HG02981 (cell line): ENCODE measurements around the gene HES5.

Source experiments
- ATAC-seq: cut with Tn5 transposase; IDR thresholded peaks from one replicate; pipeline ENCODE4 v1.9.1; 2021; ENCODE audit warnings: mild to moderate bottlenecking, moderate library complexity; ENCODE audit not compliant: unreplicated experiment

The HES5 gene

DNA sequence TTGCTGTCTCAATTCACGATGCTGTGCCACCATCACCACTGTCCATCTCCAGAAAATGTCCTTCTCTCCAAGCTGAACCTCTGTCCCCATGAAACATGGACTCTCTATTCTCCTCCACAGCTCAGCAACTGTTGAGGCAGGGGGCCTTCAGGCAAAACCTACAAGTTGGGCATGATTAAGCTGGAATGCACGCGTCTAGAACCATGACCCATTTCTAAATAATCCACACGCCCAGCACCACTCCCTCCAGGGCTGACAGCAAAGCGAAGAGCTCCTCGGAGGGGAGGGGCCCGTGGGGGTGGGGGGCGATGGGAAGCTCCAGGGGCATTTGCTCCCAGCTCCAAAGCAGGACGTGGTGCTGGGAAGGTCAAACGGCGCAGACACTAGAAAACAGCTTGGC, 3.3 kb upstream of the HES5 start:
- no peak for ATAC-seq

DNA sequence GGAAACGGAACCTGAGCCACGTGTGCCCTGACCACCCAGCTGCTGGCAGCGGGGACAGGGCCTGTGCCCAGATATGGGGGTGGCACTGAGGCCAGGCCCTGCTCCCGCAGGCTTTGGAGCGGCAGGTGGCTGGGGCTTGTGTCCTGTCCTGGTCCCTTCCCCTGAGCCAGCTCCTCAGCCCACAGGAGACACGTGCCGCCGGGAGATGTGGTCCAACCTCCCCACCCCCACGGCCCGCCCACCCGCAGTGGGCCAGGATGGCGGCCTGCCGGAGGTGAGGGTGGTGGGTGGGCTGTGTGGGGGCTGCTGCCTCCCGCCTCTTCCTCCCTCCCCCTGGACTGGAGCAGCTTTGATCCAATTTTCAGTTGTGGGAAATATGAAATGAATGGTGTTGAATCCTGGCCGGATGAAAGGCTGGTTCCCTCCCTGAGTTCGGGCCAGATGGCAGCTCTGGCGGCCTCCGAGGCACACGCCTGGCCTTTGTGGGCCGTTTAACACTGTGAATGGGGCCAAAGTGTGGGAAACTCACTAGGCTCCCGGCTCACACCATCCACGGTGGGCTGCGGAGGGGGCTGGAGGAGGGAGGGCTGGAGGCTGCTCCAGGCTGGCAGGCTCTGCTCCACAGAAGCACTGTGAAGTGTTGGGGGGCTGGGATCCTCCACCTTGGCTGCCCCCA, 2.6 kb upstream of the HES5 start:
- ATAC-seq, result no peak

DNA sequence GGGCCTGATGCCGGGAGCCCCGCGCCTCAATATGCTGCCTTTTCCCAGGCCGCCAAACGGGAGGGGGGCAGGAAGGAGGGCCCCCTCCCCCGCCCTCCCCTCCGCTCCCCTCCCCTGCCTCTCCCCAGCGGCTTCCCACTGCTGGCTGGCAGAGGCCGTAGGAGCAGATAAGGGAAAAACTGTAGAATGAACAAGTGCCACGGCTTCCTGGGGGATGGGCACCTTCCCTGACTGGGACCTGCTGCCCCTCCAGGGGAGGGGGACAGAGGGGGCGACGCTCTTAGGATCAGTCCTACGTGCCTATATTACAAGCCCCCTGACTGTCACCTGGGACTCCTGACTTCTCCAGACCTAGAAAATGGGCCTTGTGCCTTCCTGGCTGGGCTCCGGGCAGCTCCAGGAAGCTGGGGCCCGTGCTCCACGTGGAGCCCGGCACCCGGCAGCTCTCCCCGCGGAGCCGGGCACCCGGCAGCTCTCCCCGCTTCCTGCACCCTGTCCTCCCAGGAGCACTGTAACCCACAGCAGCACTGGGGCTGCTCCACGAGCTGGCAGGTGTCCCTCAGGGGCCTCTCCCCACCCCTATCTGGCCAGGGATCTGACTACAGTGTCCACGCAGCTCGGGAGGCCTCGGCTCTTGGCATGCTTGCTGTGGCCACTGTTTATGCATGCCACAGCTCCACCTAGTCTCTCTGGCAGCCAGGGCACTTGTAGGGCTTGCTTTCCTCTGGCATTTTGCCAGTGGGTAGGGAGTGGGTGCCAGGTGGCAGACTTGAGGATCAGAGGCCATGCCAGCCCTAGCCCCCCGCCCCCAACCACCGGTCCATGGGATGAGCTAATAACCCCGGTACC, 674 bp upstream of the HES5 start:
- ATAC-seq, result no peak

DNA sequence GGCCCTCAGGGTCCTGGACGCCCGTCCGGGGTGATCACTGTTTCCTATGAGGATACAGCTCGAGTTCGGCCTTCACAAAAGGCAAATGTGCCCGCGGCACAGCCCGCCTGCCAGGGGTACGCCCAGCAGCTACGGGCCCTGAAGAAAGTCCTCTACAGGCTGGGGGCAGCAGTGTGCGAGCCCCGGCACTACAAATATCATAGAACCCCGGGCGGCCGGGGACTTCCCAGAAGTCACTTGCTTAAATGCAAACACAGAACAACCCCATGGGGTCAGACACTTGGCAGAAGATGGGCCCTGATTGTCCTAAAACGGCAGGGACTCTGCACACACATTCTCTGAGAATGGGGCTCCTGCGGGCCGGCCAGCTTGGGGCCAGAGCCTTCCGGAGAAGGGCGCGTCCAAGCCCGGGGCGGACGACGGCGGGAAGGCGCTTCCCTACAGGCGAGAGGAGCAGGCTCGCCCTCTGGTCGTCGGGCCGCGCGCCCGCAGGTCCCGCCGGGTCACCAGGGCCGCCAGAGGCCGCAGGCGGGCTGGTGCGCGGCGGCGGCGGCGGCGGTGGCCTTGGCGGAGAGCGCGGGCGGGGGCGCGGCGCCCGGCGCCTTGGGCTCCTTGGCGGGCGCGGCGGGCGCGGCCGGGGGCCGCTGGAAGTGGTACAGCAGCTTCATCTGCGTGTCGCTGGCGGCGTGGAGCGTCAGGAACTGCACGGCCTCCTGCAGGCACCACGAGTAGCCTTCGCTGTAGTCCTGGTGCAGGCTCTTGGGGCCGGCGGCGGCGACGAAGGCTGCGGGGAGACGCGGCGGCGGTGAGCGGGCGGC, 888 bp downstream of the HES5 start:
- no peak for ATAC-seq

DNA sequence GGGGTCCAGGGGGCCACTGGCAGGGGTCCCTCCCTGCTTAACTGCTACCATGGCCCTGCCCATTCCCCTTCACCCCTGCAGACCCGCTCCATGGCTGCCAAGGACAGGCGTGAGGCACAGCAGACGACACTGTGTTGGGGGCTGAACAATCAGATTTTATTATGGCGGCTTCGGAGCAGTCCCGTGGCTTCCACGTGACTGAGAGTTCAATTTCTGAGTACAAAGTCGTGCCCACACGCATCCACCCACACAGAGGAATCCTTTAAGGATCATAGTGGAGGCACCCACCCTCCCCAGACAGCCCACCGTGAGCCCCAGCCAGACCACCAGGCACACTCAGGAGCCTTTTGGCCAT, 1.5 kb downstream of the HES5 start:
- ATAC-seq, result no peak

DNA sequence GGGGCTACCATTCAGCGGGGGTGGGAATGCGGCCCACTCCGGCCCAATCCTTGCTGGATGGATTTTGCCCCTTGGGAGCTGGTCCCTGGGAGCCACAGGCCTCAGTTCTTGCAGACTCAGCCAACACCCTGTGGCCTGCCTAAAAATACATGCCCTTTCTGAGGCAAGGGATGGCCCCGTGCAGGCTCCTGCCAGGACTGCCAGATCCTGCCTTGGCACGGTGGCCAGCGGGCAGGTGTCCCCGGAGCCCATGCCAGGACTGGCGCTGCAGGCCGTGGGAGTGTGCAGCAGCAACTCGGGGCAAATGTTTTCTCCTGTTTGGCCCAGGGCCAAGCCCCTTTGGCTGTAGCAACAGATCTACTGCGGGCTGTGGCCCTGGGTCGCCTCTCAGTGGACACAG, 2.0 kb downstream of the HES5 start:
- no peak for ATAC-seq

DNA sequence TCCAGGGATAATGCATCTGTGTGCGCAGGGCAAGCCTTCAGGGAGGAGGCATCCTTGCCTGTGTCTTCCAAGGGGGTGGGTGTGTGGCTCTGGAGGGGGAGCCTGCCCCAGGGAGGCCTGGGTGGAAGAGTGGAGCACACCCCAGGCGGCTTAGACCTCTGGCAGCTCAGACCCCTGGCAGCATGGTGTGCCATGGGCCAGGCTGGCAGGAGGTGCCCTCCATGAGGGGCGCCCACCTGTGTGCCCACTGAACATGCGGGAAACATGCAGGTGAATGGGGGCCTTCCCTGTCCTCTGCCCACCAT, 2.6 kb downstream of the HES5 start:
- no peak for ATAC-seq

DNA sequence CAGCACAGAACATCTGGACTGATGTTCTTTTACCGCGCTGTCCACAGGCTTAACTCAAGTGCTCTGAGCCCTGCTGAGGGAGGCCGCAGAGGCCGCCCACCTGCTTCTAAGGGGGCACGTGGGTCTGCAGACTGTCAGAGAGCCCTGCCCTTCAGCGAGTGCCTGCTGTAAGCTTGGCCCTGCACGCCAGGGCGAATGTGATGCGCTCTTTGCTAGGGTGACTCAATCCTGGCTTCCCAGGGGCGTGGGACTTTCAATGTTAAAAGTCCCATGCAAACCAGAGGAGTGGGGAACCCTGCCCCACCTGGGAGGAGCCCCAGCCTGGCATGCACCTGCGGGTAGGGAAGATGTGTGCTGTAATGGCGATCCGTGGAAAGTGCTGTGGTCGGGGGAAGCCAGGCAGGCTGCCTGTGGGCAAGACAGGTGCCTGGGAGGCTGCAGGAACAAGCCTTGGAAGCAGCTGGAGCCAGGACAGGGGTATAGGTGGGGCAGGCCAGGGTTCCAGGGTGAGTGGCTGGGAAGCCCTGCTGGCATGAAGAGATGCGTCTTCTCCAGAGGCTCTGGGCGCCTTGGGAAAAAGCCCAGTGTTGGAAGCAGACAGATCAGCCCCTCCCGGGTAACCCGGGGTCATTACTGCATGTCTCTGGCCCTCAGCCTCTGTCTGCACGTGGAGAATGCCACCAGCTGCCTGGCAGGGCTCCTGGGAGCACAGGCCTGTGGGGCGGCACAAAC, 3.1 kb downstream of the HES5 start:
- peak; percentile 28 for ATAC-seq

DNA sequence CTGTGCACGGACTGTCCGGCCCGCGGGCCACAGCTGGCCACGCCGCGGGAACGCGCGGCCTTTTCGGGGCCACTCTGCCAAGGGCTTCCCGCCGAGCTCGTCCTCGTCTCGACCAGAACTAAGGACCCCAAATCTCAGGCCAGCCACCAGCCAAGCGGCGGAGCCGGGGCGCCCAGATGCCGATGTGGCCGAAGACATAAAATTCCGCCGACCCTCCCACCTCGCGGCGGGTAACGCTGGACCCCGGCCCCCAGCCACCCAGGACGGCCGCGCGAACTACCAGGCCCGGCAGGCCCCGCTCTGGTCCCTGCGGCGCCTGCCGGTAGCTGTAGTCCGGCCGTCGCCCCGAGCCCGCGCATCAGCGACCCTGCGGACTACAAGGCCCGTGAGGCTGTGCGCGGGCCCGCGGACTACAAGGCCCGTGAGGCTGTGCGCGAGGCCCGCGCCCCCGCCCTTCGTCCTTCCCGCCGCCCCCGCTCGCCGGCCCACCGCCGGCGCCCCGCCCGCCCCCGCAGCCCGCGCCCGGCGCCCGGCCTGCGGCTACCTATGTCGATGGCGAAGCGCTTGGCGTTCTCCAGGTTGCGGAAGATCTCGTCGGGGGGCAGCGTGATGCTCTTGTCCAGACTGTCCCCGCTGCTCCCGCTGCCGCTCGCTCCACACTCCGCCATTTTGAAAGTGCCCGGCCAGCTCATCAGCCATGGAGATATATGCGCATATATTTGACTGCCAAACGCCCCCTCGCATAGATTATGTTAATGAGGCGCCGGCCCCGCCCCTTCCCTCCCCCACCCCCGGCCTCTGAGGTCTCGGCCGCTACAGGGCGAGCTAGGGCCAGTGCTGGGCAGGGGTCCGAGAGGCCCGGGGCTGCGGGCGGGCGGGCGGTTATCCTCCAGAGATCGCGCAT, 3.9 kb downstream of the HES5 start, which contains the start of gene PANK4:
Gene PANK4 (minus strand): TSS at position 677 of the 904 bp plus-strand sequence. CDS start 9 bp downstream, at position 668.
- ATAC-seq, result peak; percentile 84

DNA sequence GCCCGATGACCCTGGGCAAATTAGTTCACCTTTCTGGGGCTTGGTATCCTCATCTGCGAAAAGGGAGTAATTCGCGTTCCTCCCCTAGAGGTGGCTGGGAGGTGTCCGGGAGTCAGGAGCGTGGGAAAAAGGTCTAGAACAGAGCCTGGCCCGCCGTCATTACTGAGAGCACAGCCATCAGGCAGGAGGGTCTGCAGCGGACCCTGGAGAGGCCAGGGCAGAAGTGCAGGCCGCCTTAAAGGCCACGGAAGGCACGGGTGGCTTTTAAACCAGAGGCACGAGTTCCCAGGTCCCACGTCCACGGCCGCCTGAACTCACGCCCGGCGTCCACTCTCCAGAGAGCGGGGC, 4.5 kb downstream of the HES5 start:
- no peak for ATAC-seq

DNA sequence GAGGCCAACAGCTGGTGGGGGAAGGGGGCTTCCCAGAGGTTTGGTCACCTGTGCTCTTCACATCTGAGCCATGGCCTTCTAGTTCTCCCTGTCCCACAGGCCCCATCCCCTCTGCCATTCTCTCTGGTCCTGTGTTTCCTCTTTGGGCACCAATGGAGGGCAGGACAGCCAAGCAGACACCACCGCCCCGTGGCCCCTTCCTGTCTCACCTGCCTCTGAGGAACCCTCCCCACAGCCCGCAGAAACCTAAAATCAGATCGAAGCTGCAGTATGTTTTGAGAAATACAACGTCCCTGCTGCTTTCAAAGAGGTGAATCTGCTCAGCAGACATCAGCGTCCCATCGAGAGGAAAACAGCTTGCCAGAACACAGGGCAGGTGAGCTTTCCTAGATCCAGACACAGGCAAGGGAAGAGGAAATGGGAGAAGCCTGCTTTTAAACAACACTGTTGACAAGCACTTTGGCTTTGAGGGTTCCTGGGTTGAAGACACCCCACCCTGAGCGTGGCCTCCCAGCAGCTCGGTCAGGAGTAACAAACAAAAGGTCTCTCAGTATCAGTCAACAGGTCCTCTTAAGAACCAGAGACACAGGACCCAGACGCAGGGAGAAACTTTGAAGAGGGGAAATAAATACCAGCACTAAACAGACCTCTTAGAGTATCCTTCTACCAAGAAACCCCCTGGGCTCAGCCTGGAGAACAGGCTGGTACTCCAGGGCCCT, 6.0 kb downstream of the HES5 start:
- ATAC-seq, result no peak

DNA sequence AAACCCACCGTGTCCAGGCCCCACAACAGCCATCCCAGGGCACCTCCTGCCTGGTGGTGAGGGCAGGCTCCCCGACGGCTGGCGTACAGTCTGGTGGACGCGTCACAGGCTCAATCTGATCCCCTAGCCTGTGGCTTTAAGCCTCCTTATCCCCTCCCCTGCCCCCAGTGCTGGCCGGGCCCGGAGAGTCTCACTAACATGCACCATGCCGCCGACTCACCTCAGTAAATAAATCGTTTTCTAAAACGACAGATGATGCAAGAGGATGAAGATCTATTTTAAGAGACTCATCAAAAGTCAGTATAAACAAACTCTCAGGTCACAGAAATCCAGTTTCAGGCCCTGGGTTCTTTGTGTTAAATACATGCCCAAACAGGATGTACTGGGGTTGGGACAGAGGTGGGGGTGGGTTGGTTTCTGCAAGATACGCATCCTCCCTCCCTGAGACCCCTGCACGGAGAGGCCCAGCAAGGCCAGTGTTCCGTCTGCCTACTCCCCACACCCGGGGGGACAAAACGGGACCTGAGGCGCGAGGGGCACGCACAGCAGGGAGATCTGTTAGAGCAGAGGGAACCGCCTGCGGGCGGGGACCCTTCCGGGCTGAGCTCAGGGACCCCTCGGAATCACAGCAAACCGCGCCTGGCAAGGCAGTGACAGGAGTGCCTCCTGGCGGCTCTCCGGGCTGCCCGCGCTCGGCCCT, 6.7 kb downstream of the HES5 start:
- no peak for ATAC-seq

DNA sequence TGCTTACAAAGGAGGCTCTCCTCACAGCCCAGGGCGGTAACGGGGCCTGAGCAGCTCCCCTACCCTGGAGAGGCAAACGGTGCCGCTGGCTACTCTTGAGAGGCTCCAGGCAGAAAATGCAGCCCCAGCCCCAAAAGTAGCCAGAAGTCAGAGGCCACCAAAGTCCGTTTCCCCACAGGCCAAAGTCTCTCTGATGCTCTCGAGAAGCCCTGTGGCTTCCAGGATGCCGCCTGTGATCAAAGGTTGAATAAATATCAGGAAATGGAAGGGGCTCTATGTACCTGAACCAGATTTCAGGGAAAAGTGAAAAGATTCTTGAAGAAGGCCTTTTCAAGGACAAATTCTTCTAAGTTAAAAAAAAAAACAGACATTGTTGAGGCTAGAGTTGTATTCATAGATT, 7.8 kb downstream of the HES5 start:
- no peak for ATAC-seq

DNA sequence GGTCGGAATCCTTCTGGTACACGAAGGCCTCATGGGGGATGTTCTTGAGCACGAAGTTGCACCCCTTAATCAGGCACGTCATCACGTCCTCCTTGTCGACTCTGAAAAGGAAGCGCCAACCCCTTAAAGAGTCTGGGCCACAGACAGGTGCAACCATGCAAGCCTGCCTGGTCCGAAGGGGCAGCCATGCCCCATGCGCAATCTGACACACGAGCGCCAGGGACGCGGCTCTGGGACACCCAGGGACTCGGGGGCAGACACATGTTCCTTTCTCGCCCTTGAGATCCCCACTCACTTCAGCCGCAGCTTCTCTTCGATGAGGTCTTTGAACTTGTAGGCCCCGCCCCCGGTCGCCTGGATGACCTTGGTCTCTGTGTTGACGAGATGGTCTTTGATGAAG, 9.3 kb downstream of the HES5 start:
- no peak for ATAC-seq

DNA sequence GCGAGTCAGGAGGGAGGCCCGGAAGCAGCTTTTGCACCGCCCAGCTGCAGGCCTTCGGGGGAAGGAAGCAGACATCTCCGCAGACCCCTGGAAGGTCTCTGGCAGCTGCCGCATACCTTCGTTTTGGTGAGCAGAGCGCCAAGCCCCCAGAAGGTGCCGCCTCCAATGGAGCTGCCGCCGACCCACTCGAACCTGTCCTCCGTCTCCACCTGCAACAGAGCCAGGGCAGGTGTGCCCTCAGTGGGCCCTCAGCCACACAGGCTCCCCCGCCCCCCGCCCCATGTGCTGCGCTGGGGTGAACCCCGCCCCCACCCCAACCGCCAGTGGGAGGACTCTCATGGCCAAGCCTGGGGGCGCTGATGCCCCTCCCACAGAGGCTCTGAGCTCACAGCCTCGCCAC, 9.9 kb downstream of the HES5 start:
- no peak for ATAC-seq

DNA sequence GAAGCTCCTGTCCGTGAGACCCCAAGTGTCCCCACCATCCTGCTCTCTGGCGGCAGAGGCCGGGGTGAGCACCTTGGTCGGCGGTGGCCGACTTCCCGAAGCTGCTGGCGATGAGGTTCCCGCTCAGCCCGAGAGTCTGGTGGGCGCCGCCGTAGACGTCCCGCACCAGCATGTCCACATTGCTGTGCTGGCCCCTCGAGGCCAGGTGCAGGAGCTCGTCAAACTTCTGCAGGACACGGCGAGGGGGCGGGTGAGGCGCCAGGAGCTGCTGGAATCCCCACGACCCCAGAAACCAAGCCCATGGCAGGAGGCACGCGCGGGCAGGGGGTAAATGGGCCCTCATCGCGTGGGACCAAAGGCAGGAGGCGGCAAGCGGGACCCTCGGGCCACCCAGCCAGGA, 10.3 kb downstream of the HES5 start:
- ATAC-seq, result no peak

DNA sequence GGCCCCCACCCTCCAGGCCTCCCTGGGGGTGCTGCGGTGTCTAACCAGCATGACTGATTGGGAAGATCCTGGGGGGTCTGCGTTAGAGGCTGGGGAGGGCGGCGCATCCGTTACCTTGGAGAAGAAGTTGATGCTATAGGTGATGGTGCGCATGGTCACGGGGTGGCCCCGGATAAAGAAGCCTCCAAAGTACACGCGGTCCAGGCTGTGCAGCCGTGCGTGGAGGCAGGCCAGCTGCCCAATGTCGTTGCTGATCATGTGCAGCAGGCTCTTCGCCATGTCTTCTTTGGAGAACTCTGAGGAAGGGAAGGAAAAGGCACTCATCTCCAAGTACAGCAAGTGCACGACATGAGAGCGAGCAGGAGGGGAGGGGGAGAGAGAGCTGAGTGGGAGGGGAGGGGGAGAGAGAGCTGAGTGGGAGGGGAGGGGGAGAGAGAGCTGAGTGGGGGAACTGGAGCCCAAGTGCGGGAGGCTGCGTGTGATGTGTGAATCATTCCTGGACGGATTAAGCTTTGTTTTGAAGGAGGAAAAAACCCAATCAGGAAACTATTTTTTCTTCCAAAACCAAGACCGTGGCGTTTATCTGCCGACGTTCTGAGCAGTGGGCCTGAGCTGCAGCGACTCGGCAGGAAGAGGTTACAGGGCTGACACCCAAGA, 10.9 kb downstream of the HES5 start:
- no peak for ATAC-seq

DNA sequence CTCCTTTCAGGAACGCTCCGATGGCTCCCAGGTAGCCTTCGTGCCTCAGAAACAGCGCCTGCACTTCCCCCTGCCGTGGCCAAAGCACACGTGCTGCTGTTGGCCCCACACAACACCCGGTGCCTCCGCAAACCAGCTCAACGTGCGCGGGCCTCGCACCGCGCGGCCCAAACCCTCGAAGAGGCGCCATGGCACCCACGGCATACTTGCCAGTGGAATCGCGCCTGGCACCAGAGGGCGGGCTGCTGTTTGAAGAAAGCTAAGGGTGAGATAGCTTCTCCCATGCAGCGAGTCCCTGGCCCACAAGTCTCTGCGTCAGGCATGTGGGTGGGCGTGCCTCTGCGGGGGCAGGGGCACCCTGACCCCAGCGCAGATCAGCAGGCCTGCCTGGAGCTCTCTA, 11.5 kb downstream of the HES5 start:
- no peak for ATAC-seq

DNA sequence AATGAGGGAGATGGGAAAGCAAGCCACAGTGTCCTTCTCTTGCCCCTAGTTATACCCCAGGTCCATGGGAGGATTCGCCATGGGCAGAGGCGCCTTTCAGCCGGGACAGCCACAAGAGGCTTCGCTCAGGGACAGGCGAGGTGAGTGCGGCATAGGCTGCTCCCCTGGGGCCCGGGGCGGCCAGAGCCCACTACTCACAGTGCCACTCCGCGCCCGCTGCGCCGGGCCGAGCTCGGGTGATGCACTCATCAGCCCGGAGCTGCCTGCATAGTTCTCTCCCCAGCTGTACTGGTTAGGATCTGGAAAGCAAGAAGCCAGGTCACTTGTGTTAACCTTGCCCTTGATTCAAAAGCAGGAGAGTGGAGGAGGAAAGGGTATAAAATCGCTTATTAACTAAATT, 12.1 kb downstream of the HES5 start:
- no peak for ATAC-seq
